Measurements from ENCODE around the gene SRRM3.
"Not testable (repeated sequence)": the region's sequence is repeated elsewhere in the genome, so short reads cannot be mapped to it uniquely, and the experiment has no call there.

Gene SRRM3

DNA sequence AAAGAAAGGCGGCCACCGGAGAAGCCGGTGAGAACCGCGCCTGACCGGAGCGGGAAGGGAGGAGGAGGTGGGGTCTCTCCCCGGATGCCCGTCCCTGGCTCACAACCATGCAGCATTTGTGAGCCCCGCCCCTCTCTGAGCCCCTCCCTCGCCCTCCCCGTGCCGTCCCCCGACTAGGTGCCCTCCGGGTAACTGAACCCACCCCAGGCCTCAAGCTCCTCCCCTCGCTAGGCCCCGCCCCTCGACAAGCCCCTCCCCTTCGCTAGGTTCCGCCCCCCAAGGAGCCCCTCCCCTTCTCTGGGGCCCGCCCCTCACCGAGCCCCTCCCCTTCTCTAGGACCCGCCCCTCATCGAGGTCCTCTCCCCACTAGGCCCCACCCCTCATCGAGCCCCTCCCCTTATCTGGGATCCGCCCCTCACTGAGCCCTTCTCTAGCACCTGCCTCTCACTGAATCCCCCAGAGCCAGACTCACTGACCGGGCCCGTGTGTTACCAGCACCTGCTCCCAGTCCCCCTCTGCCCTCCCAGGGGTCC is 58.5 kb downstream of the SRRM3 start:
- H3K4me1 ChIP-seq (ENCODE audit: control insufficient read depth, insufficient read depth, low read length) = no peaks in the 10 kb centered on the region
- no peak overlapping the region for H3K4me3 ChIP-seq (ENCODE audit: low read length)
- peaks cover 16% of the 10 kb centered on the region for H3K27me3 ChIP-seq (ENCODE audit: control insufficient read depth, insufficient read depth, low read length)
- no peaks in the 10 kb centered on the region for H3K9me3 ChIP-seq (ENCODE audit: control insufficient read depth, low read length)
- H3K9ac ChIP-seq (ENCODE audit: low read length) = no peak overlapping the region
- no peaks in the 10 kb centered on the region for H3K36me3 ChIP-seq (ENCODE audit: control insufficient read depth, insufficient read depth, low read length)

GRCh38 chr7:76261329-76261728 is 59.6 kb downstream of the SRRM3 start:
- Histone ChIP-seq H3K4me1 (ENCODE audit: control insufficient read depth, insufficient read depth, low read length) (no peaks in the 10 kb centered on the region), H3K4me3 (ENCODE audit: low read length) (no peak overlapping the region), H3K9ac (ENCODE audit: low read length) (no peak overlapping the region), H3K36me3 (ENCODE audit: control insufficient read depth, insufficient read depth, low read length) (no peaks in the 10 kb centered on the region), H3K9me3 (ENCODE audit: control insufficient read depth, low read length) (no peaks in the 10 kb centered on the region), H3K27me3 (ENCODE audit: control insufficient read depth, insufficient read depth, low read length) (peaks cover 16% of the 10 kb centered on the region)

DNA sequence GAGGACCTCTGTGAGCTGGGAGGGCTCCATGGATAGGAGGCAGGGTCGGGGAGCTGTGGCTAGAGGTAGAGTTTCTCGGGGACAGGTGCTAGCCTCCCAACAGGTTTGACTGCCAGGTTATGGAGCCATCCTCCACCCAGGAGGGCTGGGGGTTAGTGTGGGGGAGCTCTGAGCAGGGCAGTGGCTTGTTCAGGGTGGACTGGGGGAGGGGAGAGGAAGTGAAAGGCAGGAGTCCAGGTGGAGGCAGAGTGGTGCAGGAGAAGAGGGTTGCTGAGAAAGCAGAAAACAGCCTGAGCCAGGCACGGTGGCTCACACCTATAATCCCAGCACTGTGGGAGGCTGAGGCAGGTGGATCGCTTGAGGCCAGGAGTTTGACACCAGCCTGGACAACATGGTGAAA is 60.2 kb downstream of the SRRM3 start:
- H3K9ac ChIP-seq (ENCODE audit: low read length) = no peak overlapping the region
- H3K9me3 ChIP-seq (ENCODE audit: control insufficient read depth, low read length) = no peaks in the 10 kb centered on the region
- H3K4me3 ChIP-seq (ENCODE audit: low read length) = no peak overlapping the region
- H3K27me3 ChIP-seq (ENCODE audit: control insufficient read depth, insufficient read depth, low read length) = peaks cover 20% of the 10 kb centered on the region
- H3K36me3 ChIP-seq (ENCODE audit: control insufficient read depth, insufficient read depth, low read length) = no peaks in the 10 kb centered on the region
- H3K4me1 ChIP-seq (ENCODE audit: control insufficient read depth, insufficient read depth, low read length) = peaks cover 3% of the 10 kb centered on the region

DNA sequence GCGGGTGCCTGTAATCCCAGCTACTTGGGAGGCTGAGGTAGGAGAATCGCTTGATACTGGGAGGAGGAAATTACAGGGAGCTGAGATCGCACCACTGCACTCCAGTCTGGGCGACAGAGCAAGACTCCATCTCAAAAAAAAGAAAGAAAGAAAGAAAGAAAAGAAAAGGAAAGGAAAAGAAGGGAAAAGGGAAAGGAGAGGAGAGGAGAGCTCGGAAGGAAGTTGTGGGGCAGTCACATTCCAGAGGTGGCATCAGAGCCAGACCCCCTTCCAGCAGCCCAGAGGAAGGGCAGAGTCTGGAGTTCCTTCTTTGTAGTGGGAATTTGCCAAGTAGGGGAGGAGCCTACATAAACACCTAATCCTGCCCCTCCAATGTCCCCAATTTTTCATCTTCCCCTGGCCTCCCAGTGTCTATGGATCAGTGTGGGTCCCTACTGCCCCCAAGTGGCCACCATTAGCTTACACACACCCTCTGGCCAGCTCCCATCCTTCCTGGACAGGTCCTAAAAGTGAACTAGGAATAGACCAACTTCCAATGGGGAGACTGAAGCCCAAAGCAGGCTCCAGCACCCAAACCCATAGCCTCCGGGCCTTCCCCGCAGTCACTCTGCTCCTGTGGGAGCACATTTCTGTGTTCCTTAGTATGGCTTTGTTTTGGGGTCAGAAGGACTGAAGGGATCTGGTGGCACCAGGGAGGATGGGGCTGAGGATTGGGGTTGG is 61.1 kb downstream of the SRRM3 start:
- H3K9me3 ChIP-seq (ENCODE audit: control insufficient read depth, low read length) = no peaks in the 10 kb centered on the region
- peaks cover 28% of the 10 kb centered on the region for H3K27me3 ChIP-seq (ENCODE audit: control insufficient read depth, insufficient read depth, low read length)

DNA sequence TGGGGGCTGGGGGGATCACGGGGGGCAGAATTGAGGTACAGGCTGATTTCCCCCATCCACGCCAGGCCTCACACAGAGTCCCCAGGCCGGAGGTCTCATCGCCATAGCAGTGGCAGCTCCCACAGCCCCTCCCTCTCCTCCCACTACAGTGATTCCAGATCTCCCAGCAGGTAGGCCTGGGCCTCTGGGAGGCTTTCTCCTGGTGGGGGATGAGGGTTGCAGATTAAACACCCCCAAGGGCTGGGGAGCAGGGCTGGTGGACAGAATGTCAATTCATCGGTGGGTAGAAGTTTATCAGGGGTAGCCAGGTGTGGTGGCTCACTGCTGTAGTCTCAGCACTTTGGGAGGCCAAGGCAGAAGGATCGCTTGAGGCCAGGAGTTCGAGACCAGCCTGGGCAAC is 63.6 kb downstream of the SRRM3 start:
- H3K9me3 ChIP-seq (ENCODE audit: control insufficient read depth, low read length) = no peaks in the 10 kb centered on the region
- peaks cover 35% of the 10 kb centered on the region for H3K27me3 ChIP-seq (ENCODE audit: control insufficient read depth, insufficient read depth, low read length)
- H3K4me1 ChIP-seq (ENCODE audit: control insufficient read depth, insufficient read depth, low read length) = peaks cover 4% of the 10 kb centered on the region
- no peak overlapping the region for H3K4me3 ChIP-seq (ENCODE audit: low read length)
- no peaks in the 10 kb centered on the region for H3K36me3 ChIP-seq (ENCODE audit: control insufficient read depth, insufficient read depth, low read length)
- no peak overlapping the region for H3K9ac ChIP-seq (ENCODE audit: low read length)

More for the DNA sequence above, 61.1 kb downstream of the SRRM3 start:
- no peaks in the 10 kb centered on the region for H3K36me3 ChIP-seq (ENCODE audit: control insufficient read depth, insufficient read depth, low read length)
- no peak overlapping the region for H3K4me3 ChIP-seq (ENCODE audit: low read length)
- no peak overlapping the region for H3K9ac ChIP-seq (ENCODE audit: low read length)
- H3K4me1 ChIP-seq (ENCODE audit: control insufficient read depth, insufficient read depth, low read length) = peaks cover 4% of the 10 kb centered on the region

DNA sequence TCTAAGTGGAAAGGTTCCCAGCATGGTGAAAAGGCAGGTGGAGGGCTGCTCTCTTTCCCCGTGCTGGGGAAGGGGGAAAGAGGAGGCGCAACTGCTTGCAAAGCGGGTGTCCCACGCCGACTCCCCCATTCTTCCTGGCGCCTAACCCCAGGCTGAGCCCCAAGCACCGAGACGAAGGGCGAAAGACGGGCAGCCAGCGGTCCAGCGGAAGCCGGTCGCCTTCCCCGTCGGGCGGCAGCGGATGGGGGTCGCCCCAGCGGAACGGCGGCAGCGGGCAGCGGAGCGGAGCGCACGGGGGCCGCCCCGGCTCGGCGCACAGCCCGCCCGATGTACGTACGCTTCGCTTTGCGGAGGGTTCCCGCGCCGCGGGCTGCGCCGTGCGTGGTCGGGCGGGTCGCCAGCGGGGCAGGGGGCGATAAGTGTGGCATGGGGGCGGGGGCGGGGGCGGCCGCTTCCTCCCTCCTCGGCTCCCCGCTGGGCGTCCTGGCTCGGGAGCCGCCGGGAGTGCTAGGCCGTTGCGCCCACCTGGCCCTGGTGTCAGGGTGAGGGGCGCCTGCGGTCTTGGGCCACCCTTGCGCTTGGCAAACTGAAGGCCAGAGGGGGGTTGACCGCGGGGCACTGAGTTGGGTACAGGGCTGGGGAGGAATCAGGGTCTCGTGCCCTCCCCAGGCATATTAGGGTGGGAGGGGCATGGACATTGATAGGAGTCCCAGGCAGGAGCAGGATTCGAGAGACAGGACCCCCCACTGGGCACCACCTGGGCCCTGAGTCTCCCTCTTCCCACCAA is 65.6 kb downstream of the SRRM3 start:
- no peak overlapping the region for H3K9ac ChIP-seq (ENCODE audit: low read length)
- no peak overlapping the region for H3K4me3 ChIP-seq (ENCODE audit: low read length)
- H3K36me3 ChIP-seq (ENCODE audit: control insufficient read depth, insufficient read depth, low read length) = no peaks in the 10 kb centered on the region
- H3K27me3 ChIP-seq (ENCODE audit: control insufficient read depth, insufficient read depth, low read length) = peaks cover 32% of the 10 kb centered on the region
- no peaks in the 10 kb centered on the region for H3K9me3 ChIP-seq (ENCODE audit: control insufficient read depth, low read length)
- H3K4me1 ChIP-seq (ENCODE audit: control insufficient read depth, insufficient read depth, low read length) = peaks cover 4% of the 10 kb centered on the region

DNA sequence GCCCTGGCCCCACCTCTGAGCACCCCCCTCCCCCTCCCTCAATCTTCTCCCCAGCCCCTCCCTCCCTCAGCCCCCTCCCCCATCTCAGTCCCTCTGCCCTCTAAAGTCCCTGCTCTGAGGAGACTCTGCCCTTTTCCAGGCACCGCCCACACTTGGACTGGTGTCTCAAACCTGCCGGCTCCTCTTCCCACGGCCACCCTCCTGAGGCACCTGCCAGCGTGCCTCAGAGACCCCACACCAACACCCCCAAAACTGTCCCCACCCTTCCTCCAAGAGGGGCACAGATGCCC is 66.1 kb downstream of the SRRM3 start:
- Histone ChIP-seq H3K36me3 (ENCODE audit: control insufficient read depth, insufficient read depth, low read length) (no peaks in the 10 kb centered on the region), H3K9me3 (ENCODE audit: control insufficient read depth, low read length) (no peaks in the 10 kb centered on the region), H3K4me3 (ENCODE audit: low read length) (no peak overlapping the region), H3K27me3 (ENCODE audit: control insufficient read depth, insufficient read depth, low read length) (peaks cover 36% of the 10 kb centered on the region), H3K4me1 (ENCODE audit: control insufficient read depth, insufficient read depth, low read length) (peaks cover 4% of the 10 kb centered on the region), H3K9ac (ENCODE audit: low read length) (no peak overlapping the region)

GRCh38 chr7:76268376-76268775 is 66.7 kb downstream of the SRRM3 start:
- Histone ChIP-seq H3K9me3 (ENCODE audit: control insufficient read depth, low read length) (no peaks in the 10 kb centered on the region), H3K4me3 (ENCODE audit: low read length) (no peak overlapping the region), H3K9ac (ENCODE audit: low read length) (no peak overlapping the region), H3K36me3 (ENCODE audit: control insufficient read depth, insufficient read depth, low read length) (no peaks in the 10 kb centered on the region), H3K4me1 (ENCODE audit: control insufficient read depth, insufficient read depth, low read length) (peaks cover 4% of the 10 kb centered on the region), H3K27me3 (ENCODE audit: control insufficient read depth, insufficient read depth, low read length) (peaks cover 41% of the 10 kb centered on the region)

- Histone ChIP-seq H3K4me1 (ENCODE audit: control insufficient read depth, insufficient read depth, low read length) (peaks cover 4% of the 10 kb centered on the region), H3K4me3 (ENCODE audit: low read length) (no peak overlapping the region), H3K9me3 (ENCODE audit: control insufficient read depth, low read length) (no peaks in the 10 kb centered on the region), H3K9ac (ENCODE audit: low read length) (no peak overlapping the region), H3K27me3 (ENCODE audit: control insufficient read depth, insufficient read depth, low read length) (peaks cover 54% of the 10 kb centered on the region), H3K36me3 (ENCODE audit: control insufficient read depth, insufficient read depth, low read length) (no peaks in the 10 kb centered on the region)
These were observed 68.2 kb downstream of the SRRM3 start for GRCh38 chr7:76269895-76270294.

DNA sequence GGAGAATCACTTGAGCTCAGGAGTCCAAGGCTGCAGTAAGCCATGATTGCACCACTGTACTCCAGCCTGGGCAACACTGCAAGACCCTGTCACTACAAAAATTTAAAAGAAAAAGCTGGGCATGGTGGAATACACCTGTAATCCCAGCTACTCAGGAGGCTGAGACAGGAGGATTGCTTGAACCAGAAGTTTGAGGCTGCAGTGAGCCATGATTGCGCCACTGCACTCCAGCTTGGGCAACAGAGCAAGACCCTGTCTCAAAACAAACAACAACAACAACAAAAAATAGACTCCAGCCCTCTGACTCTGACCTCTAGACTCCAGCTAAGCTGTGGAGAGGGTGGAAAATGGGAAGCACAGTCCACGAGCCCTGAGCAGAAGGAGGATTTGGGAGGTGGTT is 69.7 kb downstream of the SRRM3 start:
- H3K27me3 ChIP-seq (ENCODE audit: control insufficient read depth, insufficient read depth, low read length) = peaks cover 54% of the 10 kb centered on the region
- not testable (repeated sequence) for H3K9ac ChIP-seq (ENCODE audit: low read length); H3K4me1 ChIP-seq (ENCODE audit: control insufficient read depth, insufficient read depth, low read length); H3K9me3 ChIP-seq (ENCODE audit: control insufficient read depth, low read length); H3K4me3 ChIP-seq (ENCODE audit: low read length); H3K36me3 ChIP-seq (ENCODE audit: control insufficient read depth, insufficient read depth, low read length)

- Histone ChIP-seq H3K4me3 (ENCODE audit: low read length) (no peak overlapping the region), H3K27me3 (ENCODE audit: control insufficient read depth, insufficient read depth, low read length) (peaks cover 47% of the 10 kb centered on the region), H3K9ac (ENCODE audit: low read length) (no peak overlapping the region), H3K9me3 (ENCODE audit: control insufficient read depth, low read length) (no peaks in the 10 kb centered on the region), H3K4me1 (ENCODE audit: control insufficient read depth, insufficient read depth, low read length) (no peaks in the 10 kb centered on the region), H3K36me3 (ENCODE audit: control insufficient read depth, insufficient read depth, low read length) (no peaks in the 10 kb centered on the region)
These were observed 70.4 kb downstream of the SRRM3 start for GRCh38 chr7:76272142-76272541.

- H3K9me3 ChIP-seq (ENCODE audit: control insufficient read depth, low read length) = no peaks in the 10 kb centered on the region
- no peak overlapping the region for H3K9ac ChIP-seq (ENCODE audit: low read length)
- peaks cover 42% of the 10 kb centered on the region for H3K27me3 ChIP-seq (ENCODE audit: control insufficient read depth, insufficient read depth, low read length)
- H3K36me3 ChIP-seq (ENCODE audit: control insufficient read depth, insufficient read depth, low read length) = no peaks in the 10 kb centered on the region
- H3K4me1 ChIP-seq (ENCODE audit: control insufficient read depth, insufficient read depth, low read length) = no peaks in the 10 kb centered on the region
- H3K4me3 ChIP-seq (ENCODE audit: low read length) = no peak overlapping the region
These were observed 71.3 kb downstream of the SRRM3 start for GRCh38 chr7:76272851-76273497.

Data from mucosa of stomach (tissue), 1 donor.